HEK293T (cell line): ENCODE results near the gene IL10RB.

ENCODE experiments used
- FOXK2 ChIP-seq: fragments of 450-650 bp; IDR thresholded peaks from 2 replicates; pipeline ENCODE4 v1.6.1; 2016; ENCODE audit warnings: mild to moderate bottlenecking
- HDGF ChIP-seq: fragments of 450-650 bp; IDR thresholded peaks from 2 replicates; pipeline ENCODE4 v1.6.1; 2017; ENCODE audit warnings: antibody characterized with exemption, borderline replicate concordance
- LEF1 ChIP-seq: fragments of 450-650 bp; IDR thresholded peaks from 2 replicates; pipeline ENCODE4 v1.6.1; 2017; ENCODE audit warnings: mild to moderate bottlenecking, borderline replicate concordance
- SP1 ChIP-seq: fragments of 450-650 bp; IDR thresholded peaks from 2 replicates; pipeline ENCODE4 v1.6.1; 2017
- SUZ12 ChIP-seq: fragments of 450-650 bp; IDR thresholded peaks from 2 replicates; pipeline ENCODE4 v1.6.1; 2016; ENCODE audit warnings: mild to moderate bottlenecking

DNA sequence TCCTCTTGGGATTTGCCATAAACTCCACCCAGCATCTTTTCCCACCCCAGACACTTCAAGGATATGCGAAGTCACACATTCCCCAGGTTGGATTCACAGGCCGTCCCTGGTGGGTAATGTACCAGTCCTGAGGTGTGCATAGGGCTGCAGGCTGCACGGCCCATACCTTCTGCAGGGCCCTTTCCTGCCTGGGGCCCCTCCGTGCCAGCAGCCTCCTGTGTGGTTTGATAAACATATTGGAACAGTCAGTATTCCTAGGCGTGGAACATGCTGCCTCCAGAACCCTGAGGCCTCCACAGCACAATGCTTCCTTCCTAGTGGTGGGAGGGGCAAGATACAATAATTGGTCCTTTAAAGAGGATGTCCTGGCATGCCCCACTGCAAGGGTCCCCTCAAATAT is 26.6 kb downstream of the IL10RB start:
- no peak for TF ChIP-seq SP1
- no peak for TF ChIP-seq HDGF
- no peak for TF ChIP-seq LEF1
- no peak for TF ChIP-seq SUZ12
- TF ChIP-seq FOXK2 = no peak
